Measurements from ENCODE around the gene AHDC1.

- TF ChIP-seq CTCF (IDR thresholded peaks at IDR 0.05) (no peak), POLR2AphosphoS5 (IDR thresholded peaks at IDR 0.05) (peak; percentile 87 to 98 (median 98)), EP300 (IDR thresholded peaks at IDR 0.05) (no peak)
Measured at GRCh38 chr1:27489973-27490741, 113.8 kb downstream of the AHDC1 start, which contains the start of gene WASF2.

Measured in stomach (tissue), 4 donors.